Ascending aorta (tissue), 2 donors: ENCODE measurements around the gene CENPF. TPM values are rescaled to one million over a fixed set of nuclear protein-coding genes. Genes with fewer than 3 reads are reported as not detected.

Source experiments
- DNase-seq, 2 donors: peaks; one replicate each; pipeline ENCODE4 v3.0.0-alpha.2; 2019; ENCODE audit warnings: low spot score in 2 of 2
- H3K27ac ChIP-seq, 2 donors: fragments of 200-600 bp; sonication (generic); one replicate each; pipeline ENCODE4 v1.5.1; 2016 to 2017; ENCODE audit warnings: mild to moderate bottlenecking in 1 of 2
- H3K27me3 ChIP-seq: fragments of 200-600 bp; sonication (generic); one replicate; pipeline ENCODE4 v1.5.1; 2017
- H3K36me3 ChIP-seq, 2 donors: fragments of 200-600 bp; sonication (generic); one replicate each; pipeline ENCODE4 v1.5.1; 2016
- H3K4me1 ChIP-seq, 2 donors: fragments of 200-600 bp; sonication (generic); one replicate each; pipeline ENCODE4 v1.5.1; 2016 to 2017; ENCODE audit warnings: mild to moderate bottlenecking in 1 of 2
- H3K4me3 ChIP-seq, 2 donors: fragments of 200-600 bp; sonication (generic); one replicate each; pipeline ENCODE4 v1.5.1; 2016 to 2017; ENCODE audit warnings: mild to moderate bottlenecking in 1 of 2
- H3K9me3 ChIP-seq, 2 donors: fragments of 200-600 bp; sonication (generic); one replicate each; pipeline ENCODE4 v1.5.1; 2016
- intact Hi-C: fragments of 100-400 bp; cut with DNase I; formaldehyde crosslinking; loops from one replicate; pipeline ENCODE4 v1.15.1; 2023
- total RNA-seq: library from RNA; depleted of rRNA; stranded (reverse); fragments of >200 nt; gene quantifications from one replicate; pipeline ENCODE4 v1.1.0, GENCODE V29; 2016
- TF ChIP-seq, protein P1 (sequence below), 3 experiments: fragments of 200-600 bp in 2 of 3; fragments of 450-650 bp in 1 of 3; sonication (generic) in 2 of 3; IDR thresholded peaks; one replicate each; pipeline ENCODE4 v1.5.1; 2016 to 2019; ENCODE audit warnings: antibody characterized with exemption in 3 of 3, mild to moderate bottlenecking in 1 of 3, moderate library complexity in 1 of 3

CENPF gene
- 0.53 TPM for total RNA-seq

DNA sequence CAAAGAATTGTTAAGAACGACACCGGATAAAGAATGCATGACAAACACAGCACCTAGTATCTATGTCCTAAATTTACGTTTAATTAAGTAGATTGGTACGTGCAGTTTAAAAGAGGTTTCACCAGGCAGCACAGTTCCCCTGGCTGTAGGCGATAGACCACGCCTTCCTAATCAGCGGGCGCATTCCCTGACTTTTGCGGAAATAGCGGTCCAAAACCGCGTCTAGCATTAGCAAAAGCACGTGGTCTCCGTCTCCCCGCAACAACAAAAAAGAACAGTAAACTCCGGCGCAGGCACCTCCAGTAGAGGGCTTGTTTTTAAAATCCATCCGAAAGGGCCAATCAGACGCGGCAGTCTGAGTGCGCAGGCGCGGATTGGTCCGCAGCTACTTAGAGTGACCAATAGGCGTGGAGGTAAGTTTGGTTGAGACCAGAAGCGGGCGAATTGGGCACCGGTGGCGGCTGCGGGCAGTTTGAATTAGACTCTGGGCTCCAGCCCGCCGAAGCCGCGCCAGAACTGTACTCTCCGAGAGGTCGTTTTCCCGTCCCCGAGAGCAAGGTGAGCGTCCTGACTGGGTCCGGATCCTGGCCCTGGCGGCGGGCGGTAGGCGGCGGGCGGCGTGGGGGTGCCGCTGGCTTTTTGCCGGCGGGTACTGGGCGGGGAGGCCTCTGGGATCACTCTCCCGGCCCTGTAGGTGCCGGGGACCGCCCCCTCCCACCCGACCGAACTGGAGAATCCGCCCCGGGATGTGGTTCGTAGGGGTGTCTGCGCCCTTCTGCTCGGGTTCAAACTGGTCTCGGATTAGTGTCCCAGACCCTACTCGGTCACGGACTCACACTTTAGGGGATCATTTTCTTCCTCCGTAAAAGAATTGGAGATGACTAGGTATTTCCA lies at the start of gene CENPF:
Gene CENPF, plus strand, starts transcription at position 432 of the 894 bp plus-strand sequence. CDS start 10,560 bp downstream, outside the sequence.
- H3K27ac ChIP-seq, result no peak within 1 kb of the TSS
- peak; percentile 90 to 97 for DNase-seq
- intact Hi-C loops, result loop anchor here (2.0 kb wide), 1 partner anchor 52 kb away; the partner anchor contains the start of gene PTPN14
- TF ChIP-seq, protein P1, sequence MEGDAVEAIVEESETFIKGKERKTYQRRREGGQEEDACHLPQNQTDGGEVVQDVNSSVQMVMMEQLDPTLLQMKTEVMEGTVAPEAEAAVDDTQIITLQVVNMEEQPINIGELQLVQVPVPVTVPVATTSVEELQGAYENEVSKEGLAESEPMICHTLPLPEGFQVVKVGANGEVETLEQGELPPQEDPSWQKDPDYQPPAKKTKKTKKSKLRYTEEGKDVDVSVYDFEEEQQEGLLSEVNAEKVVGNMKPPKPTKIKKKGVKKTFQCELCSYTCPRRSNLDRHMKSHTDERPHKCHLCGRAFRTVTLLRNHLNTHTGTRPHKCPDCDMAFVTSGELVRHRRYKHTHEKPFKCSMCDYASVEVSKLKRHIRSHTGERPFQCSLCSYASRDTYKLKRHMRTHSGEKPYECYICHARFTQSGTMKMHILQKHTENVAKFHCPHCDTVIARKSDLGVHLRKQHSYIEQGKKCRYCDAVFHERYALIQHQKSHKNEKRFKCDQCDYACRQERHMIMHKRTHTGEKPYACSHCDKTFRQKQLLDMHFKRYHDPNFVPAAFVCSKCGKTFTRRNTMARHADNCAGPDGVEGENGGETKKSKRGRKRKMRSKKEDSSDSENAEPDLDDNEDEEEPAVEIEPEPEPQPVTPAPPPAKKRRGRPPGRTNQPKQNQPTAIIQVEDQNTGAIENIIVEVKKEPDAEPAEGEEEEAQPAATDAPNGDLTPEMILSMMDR (IDR thresholded peaks at IDR 0.05), result peak in 1 of 3 experiments; percentile 40
- H3K4me3 ChIP-seq, result peak within 1 kb of the TSS; percentile 71 to 84
- no peaks in the 10 kb centered on the region for H3K36me3 ChIP-seq
- no peaks in the 10 kb centered on the region for H3K9me3 ChIP-seq
- H3K27me3 ChIP-seq, result no peaks in the 10 kb centered on the region
- H3K4me1 ChIP-seq, result no peaks in the 10 kb centered on the region

- no peak overlapping the region for H3K4me3 ChIP-seq
- no peaks in the 10 kb centered on the region for H3K36me3 ChIP-seq
- no peaks in the 10 kb centered on the region for H3K9me3 ChIP-seq
- H3K4me1 ChIP-seq, result peaks cover 0 to 4% of the 10 kb centered on the region in 2 donors
- DNase-seq, result no peak
- no peak overlapping the region for H3K27ac ChIP-seq
- TF ChIP-seq, protein P1 (IDR thresholded peaks at IDR 0.05), result no peak
- no peaks in the 10 kb centered on the region for H3K27me3 ChIP-seq
- intact Hi-C loops, result no loop called here
Measured at GRCh38 chr1:214557952-214558735, 44.9 kb upstream of the CENPF start.

GRCh38 chr1:214563881-214564280 lies 39.1 kb upstream of the CENPF start:
- intact Hi-C loops, result no loop called here
- no peaks in the 10 kb centered on the region for H3K9me3 ChIP-seq
- no peak for DNase-seq
- no peaks in the 10 kb centered on the region for H3K27me3 ChIP-seq
- no peak overlapping the region for H3K27ac ChIP-seq
- H3K4me1 ChIP-seq, result no peaks in the 10 kb centered on the region
- no peaks in the 10 kb centered on the region for H3K36me3 ChIP-seq
- TF ChIP-seq, protein P1 (IDR thresholded peaks at IDR 0.05), result no peak
- H3K4me3 ChIP-seq, result no peak overlapping the region

DNA sequence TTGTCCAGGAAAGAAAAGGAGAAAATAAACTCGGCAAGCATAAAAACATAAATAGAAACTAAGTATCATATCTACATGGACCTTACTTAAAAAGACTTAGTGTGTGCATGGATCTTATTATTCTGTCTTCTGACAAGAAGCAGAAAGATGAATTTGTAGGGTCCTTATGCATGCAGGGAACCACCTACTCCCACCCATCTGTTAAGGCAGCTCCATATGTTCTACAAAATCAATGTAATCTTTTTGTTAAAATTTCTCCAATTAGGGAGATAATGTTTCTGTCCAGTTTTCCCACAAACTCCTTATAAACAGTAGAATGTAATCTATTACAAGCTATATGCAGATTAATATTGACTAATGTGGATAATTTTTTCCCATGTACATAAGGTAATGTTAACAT lies 37.7 kb upstream of the CENPF start:
- Histone ChIP-seq H3K4me3 (no peak overlapping the region), H3K36me3 (no peaks in the 10 kb centered on the region), H3K9me3 (no peaks in the 10 kb centered on the region), H3K27ac (no peak overlapping the region), H3K4me1 (peaks cover 0 to 3% of the 10 kb centered on the region in 2 donors), H3K27me3 (no peaks in the 10 kb centered on the region)
- TF ChIP-seq, protein P1 (IDR thresholded peaks at IDR 0.05), result no peak
- DNase-seq, result no peak
- intact Hi-C loops, result no loop called here

- intact Hi-C loops, result no loop called here
- no peaks in the 10 kb centered on the region for H3K36me3 ChIP-seq
- no peak for DNase-seq
Measured at GRCh38 chr1:214566158-214567104, 36.6 kb upstream of the CENPF start.

More at GRCh38 chr1:214566158-214567104, 36.6 kb upstream of the CENPF start:
- H3K4me1 ChIP-seq, result peaks cover 0 to 3% of the 10 kb centered on the region in 2 donors
- H3K9me3 ChIP-seq, result no peaks in the 10 kb centered on the region
- no peaks in the 10 kb centered on the region for H3K27me3 ChIP-seq
- H3K4me3 ChIP-seq, result no peak overlapping the region
- TF ChIP-seq, protein P1 (IDR thresholded peaks at IDR 0.05), result no peak
- H3K27ac ChIP-seq, result no peak overlapping the region
